Right lobe of liver (tissue), 6 donors: ENCODE data around the gene RBP3. TPM values are rescaled to one million over a fixed set of nuclear protein-coding genes. Genes with fewer than 3 reads are reported as not detected.

ENCODE experiments used
- ATAC-seq, 4 donors: fragments of 200-7000 bp; cut with Tn5 transposase; one replicate each; pipeline ENCODE4 v1.9.1; 2020; ENCODE audit warnings: mild to moderate bottlenecking in 4 of 4, moderate library complexity in 4 of 4
- DNase-seq, 3 donors: peaks; one replicate each; pipeline ENCODE4 v3.0.0-alpha.2; 2020
- H3K27ac ChIP-seq, 3 donors: fragments of 200-600 bp; one replicate each; pipeline ENCODE4 v1.8.0; 2022
- H3K27me3 ChIP-seq, 2 donors: fragments of 200-600 bp; one replicate each; pipeline ENCODE4 v1.8.0; 2022
- H3K36me3 ChIP-seq, 4 donors: fragments of 200-600 bp; sonication (generic) in 1 of 4; one replicate each; pipeline versions ENCODE4 v1.5.1 to v1.8.0; 2017 to 2022; ENCODE audit warnings: control low read depth in 1 of 4
- H3K4me1 ChIP-seq, 4 donors: fragments of 200-600 bp; sonication (generic) in 1 of 4; one replicate each; pipeline versions ENCODE4 v1.5.1 to v1.8.0; 2017 to 2022; ENCODE audit warnings: control low read depth in 1 of 4
- H3K4me3 ChIP-seq, 3 donors: fragments of 200-600 bp; one replicate each; pipeline ENCODE4 v1.8.0; 2022
- H3K9me3 ChIP-seq, 4 donors: fragments of 200-600 bp; sonication (generic) in 1 of 4; one replicate each; pipeline versions ENCODE4 v1.5.1 to v1.8.0; 2017 to 2022; ENCODE audit warnings: control low read depth in 1 of 4
- POLR2A ChIP-seq: fragments of 450-650 bp; IDR thresholded peaks from one replicate; pipeline ENCODE4 v1.6.1; 2017; ENCODE audit warnings: antibody characterized with exemption, mild to moderate bottlenecking
- WGBS: methylation state at CpG from one replicate; pipeline ENCODE4 v1.1.6; 2018; ENCODE audit warnings: low coverage, low lambda C conversion rate; ENCODE audit not compliant: insufficient coverage; ENCODE audit errors: missing lambda C conversion rate; 5-methylcytosine and 5-hydroxymethylcytosine counted together
- intact Hi-C, 2 donors: fragments of 100-400 bp; cut with DNase I; formaldehyde crosslinking; loops; one replicate each; pipeline versions ENCODE4 v1.11.2 to v1.14.1; 2022
- total RNA-seq, 6 experiments: library from RNA; depleted of rRNA in 2 of 6; stranded (reverse); fragments of >200 nt in 2 of 6; fragmentation: NEBNext Ultra II Directional in 3 of 6; extraction: Animal tissue kit (Norgen Biotek cat#: 25700) in 3 of 6; gene quantifications; one replicate each; pipeline versions ENCODE4 v1.1.0 to v1.2.4, GENCODE V29; 2016 to 2023
- TF ChIP-seq, protein P1 (sequence below), 4 donors: fragments of 200-600 bp in 3 of 4; fragments of 450-650 bp in 1 of 4; IDR thresholded peaks; one replicate each; pipeline versions ENCODE4 v1.5.1 to v1.8.0; 2016 to 2022; ENCODE audit warnings: antibody characterized with exemption in 4 of 4, mild to moderate bottlenecking in 2 of 4
- donor health status: DM: no; HTN: yes; CAD: no.
- donor health status: DM: no; HTN: no; CAD: no.
- donor health status: DM: no; HTN: no; CAD: no.
- donor health status: DM: no; HTN: yes; CAD: no.
- donor health status: DM: no; HTN: yes; CAD: no.

RBP3 gene
- total RNA-seq, 6 experiments from 2014 or later = not detected

DNA sequence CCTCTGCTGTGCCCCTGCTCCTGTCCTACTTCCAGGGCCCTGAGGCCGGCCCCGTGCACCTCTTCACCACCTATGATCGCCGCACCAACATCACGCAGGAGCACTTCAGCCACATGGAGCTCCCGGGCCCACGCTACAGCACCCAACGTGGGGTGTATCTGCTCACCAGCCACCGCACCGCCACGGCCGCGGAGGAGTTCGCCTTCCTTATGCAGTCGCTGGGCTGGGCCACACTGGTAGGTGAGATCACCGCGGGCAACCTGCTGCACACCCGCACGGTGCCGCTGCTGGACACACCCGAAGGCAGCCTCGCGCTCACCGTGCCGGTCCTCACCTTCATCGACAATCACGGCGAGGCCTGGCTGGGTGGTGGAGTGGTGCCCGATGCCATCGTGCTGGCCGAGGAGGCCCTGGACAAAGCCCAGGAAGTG, 1.8 kb downstream of the RBP3 start:
- Histone ChIP-seq H3K36me3 (no peaks in the 10 kb centered on the region), H3K4me1 (no peaks in the 10 kb centered on the region), H3K4me3 (no peak overlapping the region), H3K9me3 (no peaks in the 10 kb centered on the region), H3K27ac (no peak overlapping the region), H3K27me3 (no peaks in the 10 kb centered on the region)
- intact Hi-C loops = no loop called here
- no CpG with 5 or more reads among the region's 31 CpGs for WGBS
- TF ChIP-seq POLR2A = no peak
- TF ChIP-seq, protein P1, sequence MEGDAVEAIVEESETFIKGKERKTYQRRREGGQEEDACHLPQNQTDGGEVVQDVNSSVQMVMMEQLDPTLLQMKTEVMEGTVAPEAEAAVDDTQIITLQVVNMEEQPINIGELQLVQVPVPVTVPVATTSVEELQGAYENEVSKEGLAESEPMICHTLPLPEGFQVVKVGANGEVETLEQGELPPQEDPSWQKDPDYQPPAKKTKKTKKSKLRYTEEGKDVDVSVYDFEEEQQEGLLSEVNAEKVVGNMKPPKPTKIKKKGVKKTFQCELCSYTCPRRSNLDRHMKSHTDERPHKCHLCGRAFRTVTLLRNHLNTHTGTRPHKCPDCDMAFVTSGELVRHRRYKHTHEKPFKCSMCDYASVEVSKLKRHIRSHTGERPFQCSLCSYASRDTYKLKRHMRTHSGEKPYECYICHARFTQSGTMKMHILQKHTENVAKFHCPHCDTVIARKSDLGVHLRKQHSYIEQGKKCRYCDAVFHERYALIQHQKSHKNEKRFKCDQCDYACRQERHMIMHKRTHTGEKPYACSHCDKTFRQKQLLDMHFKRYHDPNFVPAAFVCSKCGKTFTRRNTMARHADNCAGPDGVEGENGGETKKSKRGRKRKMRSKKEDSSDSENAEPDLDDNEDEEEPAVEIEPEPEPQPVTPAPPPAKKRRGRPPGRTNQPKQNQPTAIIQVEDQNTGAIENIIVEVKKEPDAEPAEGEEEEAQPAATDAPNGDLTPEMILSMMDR (IDR thresholded peaks at IDR 0.05) = no peak
- DNase-seq = no peak
- no peak for ATAC-seq

- ATAC-seq (no peak), DNase-seq (no peak)
- H3K27ac ChIP-seq = no peak overlapping the region
- H3K27me3 ChIP-seq = no peaks in the 10 kb centered on the region
- intact Hi-C loops = no loop called here
- no peaks in the 10 kb centered on the region for H3K4me1 ChIP-seq
- H3K36me3 ChIP-seq = no peaks in the 10 kb centered on the region
- no peaks in the 10 kb centered on the region for H3K9me3 ChIP-seq
- WGBS = 80% methylated on average over 6 of the region's 39 CpGs
- H3K4me3 ChIP-seq = no peak overlapping the region
- TF ChIP-seq POLR2A = no peak
- TF ChIP-seq, protein P1 (IDR thresholded peaks at IDR 0.05) = no peak
These were observed 2.8 kb downstream of the RBP3 start for GRCh38 chr10:47350671-47351640.

GRCh38 chr10:47351899-47352815, 4.0 kb downstream of the RBP3 start:
- ATAC-seq (no peak), DNase-seq (no peak)
- TF ChIP-seq, protein P1 (IDR thresholded peaks at IDR 0.05) = no peak
- no peak for TF ChIP-seq POLR2A
- intact Hi-C loops = no loop called here
- Histone ChIP-seq H3K9me3 (no peaks in the 10 kb centered on the region), H3K4me3 (no peak overlapping the region), H3K27ac (no peak overlapping the region), H3K36me3 (no peaks in the 10 kb centered on the region), H3K4me1 (no peaks in the 10 kb centered on the region), H3K27me3 (no peaks in the 10 kb centered on the region)
- WGBS = 47% methylated on average over 4 of the region's 14 CpGs

DNA sequence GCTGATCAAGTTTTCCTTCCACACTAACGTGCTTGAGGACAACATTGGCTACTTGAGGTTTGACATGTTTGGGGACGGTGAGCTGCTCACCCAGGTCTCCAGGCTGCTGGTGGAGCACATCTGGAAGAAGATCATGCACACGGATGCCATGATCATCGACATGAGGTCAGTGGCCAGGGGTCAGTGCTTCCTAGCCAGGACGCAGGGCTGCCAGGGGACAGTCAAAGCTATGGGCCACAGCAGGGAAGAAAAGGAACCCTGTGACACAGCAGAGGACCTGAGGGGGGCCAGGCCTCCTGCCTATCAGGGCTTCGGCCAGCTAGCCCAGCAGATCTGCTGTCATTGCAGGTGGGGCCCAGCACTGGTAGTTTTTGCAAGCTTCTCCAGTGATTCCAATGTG, 5.2 kb downstream of the RBP3 start:
- no peak for ATAC-seq
- H3K9me3 ChIP-seq = no peaks in the 10 kb centered on the region
- H3K36me3 ChIP-seq = no peaks in the 10 kb centered on the region
- H3K4me1 ChIP-seq = no peaks in the 10 kb centered on the region
- DNase-seq = no peak
- intact Hi-C loops = no loop called here
- TF ChIP-seq POLR2A = no peak
- TF ChIP-seq, protein P1 (IDR thresholded peaks at IDR 0.05) = no peak
- H3K4me3 ChIP-seq = no peak overlapping the region
- H3K27me3 ChIP-seq = no peaks in the 10 kb centered on the region
- no peak overlapping the region for H3K27ac ChIP-seq
- WGBS = 70% methylated on average over 2 of the region's 6 CpGs
